Peyer's patch (tissue), 4 donors: ENCODE results near the gene ABTB1.

Experiments
- POLR2A ChIP-seq, 2 donors: fragments of 450-650 bp; IDR thresholded peaks; one replicate each; pipeline ENCODE4 v1.5.1; 2017; ENCODE audit warnings: antibody characterized with exemption in 2 of 2, mild to moderate bottlenecking in 2 of 2, moderate library complexity in 2 of 2
- TF ChIP-seq, protein P1 (sequence below), 6 experiments: fragments of 450-650 bp in 4 of 6; fragments of 200-600 bp in 2 of 6; sonication (generic) in 1 of 6; IDR thresholded peaks; one replicate each; pipeline ENCODE4 v1.5.1; 2017 to 2019; ENCODE audit warnings: antibody characterized with exemption in 6 of 6, mild to moderate bottlenecking in 3 of 6, moderate library complexity in 1 of 6

DNA sequence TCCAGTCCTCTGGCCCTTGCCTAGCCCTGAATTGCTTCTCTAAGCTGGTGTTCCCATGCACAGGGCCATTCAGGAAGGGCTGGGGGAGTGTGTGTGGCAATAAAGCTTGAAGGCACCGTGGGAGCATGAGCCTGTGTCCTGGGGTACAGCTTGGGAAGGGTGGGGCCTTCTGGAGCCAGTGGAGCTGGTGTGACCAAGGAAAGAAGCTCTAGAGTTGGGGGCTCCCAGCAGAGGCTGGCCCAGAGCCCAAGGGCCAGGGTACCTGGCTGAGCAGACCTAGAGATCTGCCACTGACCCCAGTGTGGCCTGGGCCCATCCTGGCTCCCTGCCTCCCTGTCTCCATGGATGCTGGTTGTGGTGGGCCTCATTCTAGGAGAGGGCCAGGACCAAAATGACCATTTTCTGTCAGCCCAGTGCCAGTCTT is 8.1 kb downstream of the ABTB1 start:
- TF ChIP-seq, protein P1, sequence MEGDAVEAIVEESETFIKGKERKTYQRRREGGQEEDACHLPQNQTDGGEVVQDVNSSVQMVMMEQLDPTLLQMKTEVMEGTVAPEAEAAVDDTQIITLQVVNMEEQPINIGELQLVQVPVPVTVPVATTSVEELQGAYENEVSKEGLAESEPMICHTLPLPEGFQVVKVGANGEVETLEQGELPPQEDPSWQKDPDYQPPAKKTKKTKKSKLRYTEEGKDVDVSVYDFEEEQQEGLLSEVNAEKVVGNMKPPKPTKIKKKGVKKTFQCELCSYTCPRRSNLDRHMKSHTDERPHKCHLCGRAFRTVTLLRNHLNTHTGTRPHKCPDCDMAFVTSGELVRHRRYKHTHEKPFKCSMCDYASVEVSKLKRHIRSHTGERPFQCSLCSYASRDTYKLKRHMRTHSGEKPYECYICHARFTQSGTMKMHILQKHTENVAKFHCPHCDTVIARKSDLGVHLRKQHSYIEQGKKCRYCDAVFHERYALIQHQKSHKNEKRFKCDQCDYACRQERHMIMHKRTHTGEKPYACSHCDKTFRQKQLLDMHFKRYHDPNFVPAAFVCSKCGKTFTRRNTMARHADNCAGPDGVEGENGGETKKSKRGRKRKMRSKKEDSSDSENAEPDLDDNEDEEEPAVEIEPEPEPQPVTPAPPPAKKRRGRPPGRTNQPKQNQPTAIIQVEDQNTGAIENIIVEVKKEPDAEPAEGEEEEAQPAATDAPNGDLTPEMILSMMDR (IDR thresholded peaks at IDR 0.05): no peak
- TF ChIP-seq POLR2A (IDR thresholded peaks at IDR 0.05): no peak
